ENCODE results near the gene DMRTC2. TPM values are rescaled to one million over a fixed set of nuclear protein-coding genes. Genes with fewer than 3 reads are reported as not detected.

DMRTC2 gene
- total and polyA plus RNA-seq, 2 donors (not counting 1 experiment from before 2014, with no cell fraction given), result not detected

GRCh38 chr19:41887711-41888382 lies 43.0 kb downstream of the DMRTC2 start:
- peak; percentile 18 for ATAC-seq (ENCODE audit: low read depth)
- Histone ChIP-seq H3K36me3 (replicated peaks in 1 of 2; ENCODE audit: control extremely low read depth in 1 of 2, control insufficient read depth in 1 of 2, extremely low read depth in 1 of 2, insufficient read depth in 2 of 2, low read length in 1 of 2) (peaks cover 0 to 43% of the 10 kb centered on the region in 2 experiments), H3K79me2 (ENCODE audit: control insufficient read depth, insufficient read depth, low read length) (peaks cover 95% of the 10 kb centered on the region)

More at GRCh38 chr19:41887711-41888382, 43.0 kb downstream of the DMRTC2 start:
- H4K20me1 ChIP-seq (ENCODE audit: control insufficient read depth, insufficient read depth, low read length, poor library complexity, severe bottlenecking), result peaks cover 77% of the 10 kb centered on the region
- 3% methylated on average over 6 of the region's 17 CpGs for WGBS (ENCODE audit: insufficient coverage)
- H3K9ac ChIP-seq (ENCODE audit: low read length), result peak overlapping the region; percentile 68
- H3K4me1 Mint-ChIP-seq, result peaks cover 56% of the 10 kb centered on the region
- H3K4me3 Mint-ChIP-seq, result peak overlapping the region; percentile 78
- peak overlapping the region; percentile 79 to 83 for H3K27ac ChIP-seq (ENCODE audit: low read length in 2 of 2)
- TF ChIP-seq EZH2 (IDR thresholded peaks at IDR 0.05; ENCODE audit: borderline replicate concordance, insufficient read depth, low read depth, low read length, poor library complexity, severe bottlenecking), result no peak
- TF ChIP-seq, protein P1, sequence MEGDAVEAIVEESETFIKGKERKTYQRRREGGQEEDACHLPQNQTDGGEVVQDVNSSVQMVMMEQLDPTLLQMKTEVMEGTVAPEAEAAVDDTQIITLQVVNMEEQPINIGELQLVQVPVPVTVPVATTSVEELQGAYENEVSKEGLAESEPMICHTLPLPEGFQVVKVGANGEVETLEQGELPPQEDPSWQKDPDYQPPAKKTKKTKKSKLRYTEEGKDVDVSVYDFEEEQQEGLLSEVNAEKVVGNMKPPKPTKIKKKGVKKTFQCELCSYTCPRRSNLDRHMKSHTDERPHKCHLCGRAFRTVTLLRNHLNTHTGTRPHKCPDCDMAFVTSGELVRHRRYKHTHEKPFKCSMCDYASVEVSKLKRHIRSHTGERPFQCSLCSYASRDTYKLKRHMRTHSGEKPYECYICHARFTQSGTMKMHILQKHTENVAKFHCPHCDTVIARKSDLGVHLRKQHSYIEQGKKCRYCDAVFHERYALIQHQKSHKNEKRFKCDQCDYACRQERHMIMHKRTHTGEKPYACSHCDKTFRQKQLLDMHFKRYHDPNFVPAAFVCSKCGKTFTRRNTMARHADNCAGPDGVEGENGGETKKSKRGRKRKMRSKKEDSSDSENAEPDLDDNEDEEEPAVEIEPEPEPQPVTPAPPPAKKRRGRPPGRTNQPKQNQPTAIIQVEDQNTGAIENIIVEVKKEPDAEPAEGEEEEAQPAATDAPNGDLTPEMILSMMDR (IDR thresholded peaks at IDR 0.05), result peak; percentile 56
- H3K27ac Mint-ChIP-seq, result peak overlapping the region; percentile 88
- no peak overlapping the region for H2AFZ ChIP-seq (ENCODE audit: insufficient read depth, low read depth, low read length, poor library complexity, severe bottlenecking)
- intact Hi-C loops (cut with micrococcal nuclease), result loop anchor here (1.0 kb wide), 2 partner anchors 11 to 15 kb away; partner anchors contain the start of gene CD79A
- no peaks in the 10 kb centered on the region for H3K9me3 ChIP-seq (ENCODE audit: control extremely low read depth in 1 of 3, control insufficient read depth in 2 of 3, insufficient read depth in 1 of 3, low read length in 2 of 3)
- peak overlapping the region; percentile 90 for H3K4me2 ChIP-seq (replicated peaks; ENCODE audit: low read depth, low read length, poor library complexity, severe bottlenecking)
- H3K4me3 ChIP-seq (ENCODE audit: control extremely low read depth in 1 of 5, extremely low read depth in 1 of 5, insufficient read depth in 1 of 5, low read depth in 2 of 5, low read length in 4 of 5), result peak overlapping the region in 4 of 5 experiments; percentile 45 to 66 (median 50)
- DNase-seq, result peak; percentile 77
- POLR2A ChIA-PET, result interaction anchor here (0.6 to 7.7 kb wide), 6 partner anchors 12 to 82 kb away, joined by 3 to 92 read pairs (median 9); partner anchors contain the start of genes CD79A and RPS19
- CTCF ChIA-PET, result interaction anchor here (0.7 to 7.3 kb wide), 17 partner anchors 11 to 95 kb away, joined by 3 to 180 read pairs (median 5); partner anchors contain the start of genes CD79A and RPS19
- no peaks in the 10 kb centered on the region for H3K27me3 ChIP-seq (replicated peaks in 1 of 4; ENCODE audit: control extremely low read depth in 1 of 4, control insufficient read depth in 3 of 4, insufficient read depth in 4 of 4, low read length in 3 of 4)
- H3K9me3 Mint-ChIP-seq (ENCODE audit: insufficient read depth), result no peaks in the 10 kb centered on the region
- no peaks in the 10 kb centered on the region for H3K27me3 Mint-ChIP-seq
- peaks cover 42 to 64% of the 10 kb centered on the region in 2 donors for H3K4me1 ChIP-seq (ENCODE audit: control insufficient read depth in 2 of 2, insufficient read depth in 2 of 2, low read length in 2 of 2)
